NCI-H2171 treated with DMSO at 0.1 percent for 48 hours (cell line): ENCODE measurements around the gene PTPRM.

Source experiments
- DNase-seq: peaks from one replicate; lab custom pipeline; 2025; lab: John Stamatoyannopoulos, UW

PTPRM gene

GRCh38 chr18:7855671-7856070 lies 288.6 kb downstream of the PTPRM start:
- DNase-seq, result no peak

DNA sequence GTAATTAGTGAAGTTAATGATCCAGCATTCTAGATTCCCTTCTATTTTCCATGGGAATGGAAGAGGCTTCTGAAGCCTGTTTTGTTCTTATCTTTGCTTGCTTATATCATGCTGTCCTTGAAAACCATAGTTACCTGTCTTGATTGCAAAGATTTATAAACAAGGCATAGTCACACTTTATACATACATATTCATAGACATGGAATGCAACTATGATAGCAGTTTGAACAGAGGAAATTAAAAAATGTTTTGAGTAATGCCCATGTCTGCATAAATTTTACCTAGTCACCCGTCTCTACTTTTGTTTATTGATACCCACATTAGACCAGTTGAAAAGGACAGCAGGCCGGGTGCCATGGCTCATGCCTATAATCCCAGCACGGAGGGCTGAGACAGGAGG lies 289.0 kb downstream of the PTPRM start:
- DNase-seq, result no peak

DNA sequence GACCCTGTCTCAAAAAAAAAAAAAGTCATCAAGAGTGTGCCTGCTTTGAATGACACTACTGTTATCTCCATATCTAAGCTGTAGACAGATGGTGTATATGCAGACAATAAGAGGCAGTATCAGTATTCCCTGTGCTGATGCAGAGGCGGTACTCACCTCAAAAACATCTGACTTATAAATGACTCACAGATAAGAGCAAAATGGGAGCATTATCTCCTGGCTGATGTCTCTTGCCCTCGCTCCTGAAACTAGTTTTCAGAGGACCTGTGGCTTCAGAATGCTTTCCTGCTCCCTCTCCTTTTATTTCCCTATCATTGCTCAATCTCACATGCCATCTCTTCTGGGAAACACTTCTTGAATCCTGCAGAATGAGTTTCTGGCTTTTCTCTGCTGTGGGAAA lies 289.6 kb downstream of the PTPRM start:
- DNase-seq, result peak; percentile 78

- DNase-seq, result no peak
These were observed 290.4 kb downstream of the PTPRM start for GRCh38 chr18:7857562-7857961.

DNA sequence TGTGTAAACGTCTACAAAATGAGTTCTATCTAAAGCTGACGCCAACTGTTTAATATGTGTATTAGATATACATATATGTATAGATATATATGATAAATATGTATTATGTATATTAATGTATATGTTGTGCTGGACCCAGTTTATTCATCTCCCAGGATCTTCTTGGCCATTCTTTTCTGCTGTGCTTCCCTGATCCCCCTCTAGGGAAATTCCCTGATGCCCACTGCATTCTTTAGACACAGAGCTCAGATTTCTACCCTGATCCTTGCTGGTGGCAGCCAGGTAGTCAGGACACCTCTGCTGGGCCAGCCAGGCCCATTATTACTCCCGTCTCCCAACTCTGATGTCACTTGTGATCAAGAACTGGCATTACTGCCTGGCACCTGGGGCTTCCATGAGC lies 292.0 kb downstream of the PTPRM start:
- DNase-seq, result no peak

DNA sequence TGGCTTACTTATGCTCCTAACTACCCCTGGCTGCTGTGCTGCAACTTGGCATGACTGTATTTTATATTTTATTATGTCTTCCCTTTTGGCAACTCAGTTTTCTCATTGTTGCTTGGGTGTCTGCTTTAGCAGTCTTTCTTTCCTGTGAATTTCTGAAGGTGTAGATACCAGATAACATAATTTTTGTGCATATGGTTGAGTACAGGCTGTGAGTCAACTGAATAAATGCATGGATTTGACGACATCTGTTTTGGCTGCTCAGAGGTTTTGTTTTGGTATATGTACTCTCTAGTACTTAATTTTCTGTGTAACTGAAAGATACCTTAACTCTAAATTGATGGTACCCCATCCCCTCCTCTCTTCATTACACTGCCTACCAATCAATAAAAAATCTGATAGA lies 303.1 kb downstream of the PTPRM start:
- no peak for DNase-seq

DNA sequence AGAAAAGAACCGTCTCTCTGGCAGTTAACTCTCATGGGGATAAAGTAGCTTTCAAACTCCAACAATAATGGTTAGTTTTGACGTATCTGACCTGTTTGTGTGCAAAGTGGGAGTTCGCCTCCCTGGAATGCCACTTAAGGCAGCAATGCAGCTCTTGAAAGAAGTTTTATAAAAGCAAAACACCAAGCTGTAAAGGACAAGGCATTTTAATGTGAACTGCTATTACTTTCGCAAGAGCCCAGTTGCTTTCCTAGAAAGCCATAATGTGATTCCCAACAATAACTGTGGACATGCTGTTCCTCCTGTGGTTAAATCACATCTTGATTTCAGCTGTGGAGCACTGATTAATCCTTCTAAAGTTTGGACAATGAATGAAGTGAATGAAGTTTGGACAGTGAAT lies 303.7 kb downstream of the PTPRM start:
- DNase-seq, result no peak

GRCh38 chr18:7871560-7872456 lies 304.7 kb downstream of the PTPRM start:
- DNase-seq, result no peak

- DNase-seq, result peak; percentile 5
These were observed 305.5 kb downstream of the PTPRM start for GRCh38 chr18:7872569-7872968.

DNA sequence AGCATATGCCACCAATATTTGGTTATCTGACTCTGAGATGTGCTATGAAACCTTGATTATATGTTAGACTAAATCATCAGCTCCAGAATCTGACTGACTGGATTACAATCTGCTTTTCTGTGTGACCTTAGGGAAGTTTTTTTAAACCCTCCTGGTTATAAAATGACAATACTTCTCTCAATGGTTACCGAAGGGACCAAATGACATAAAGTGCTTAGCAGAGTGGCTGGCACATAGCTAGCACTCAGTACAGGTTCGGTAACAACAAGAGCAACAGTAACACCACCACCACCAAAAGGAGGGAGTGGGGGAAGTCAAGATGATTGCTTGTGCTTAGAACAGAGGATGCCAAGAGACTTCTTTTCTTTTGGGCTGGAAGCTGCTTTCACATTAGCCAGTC lies 306.2 kb downstream of the PTPRM start:
- DNase-seq, result no peak

- DNase-seq, result peak; percentile 9
These were observed 309.4 kb downstream of the PTPRM start for GRCh38 chr18:7876354-7877104.

DNA sequence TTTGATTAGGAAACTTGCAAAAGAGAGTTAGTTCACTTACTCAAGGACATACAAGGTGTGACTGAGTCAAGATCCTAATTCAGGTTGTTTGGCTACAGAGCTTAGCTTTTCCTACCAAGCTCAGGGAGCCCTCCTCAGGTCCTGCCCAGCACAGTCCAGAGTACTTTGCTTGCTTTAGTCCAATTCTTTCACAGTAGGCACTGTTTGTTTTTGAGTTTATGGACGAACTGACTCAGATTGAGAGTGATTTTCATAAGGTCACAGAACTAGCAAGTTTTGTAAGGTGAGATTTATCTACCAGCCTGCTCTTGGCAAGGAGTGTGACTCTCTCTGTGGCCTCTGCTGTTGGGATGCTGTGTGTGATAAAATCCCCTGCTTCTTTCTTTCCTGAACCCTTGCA lies 310.5 kb downstream of the PTPRM start:
- DNase-seq, result no peak

- no peak for DNase-seq
These were observed 311.4 kb downstream of the PTPRM start for GRCh38 chr18:7878265-7879211.

DNA sequence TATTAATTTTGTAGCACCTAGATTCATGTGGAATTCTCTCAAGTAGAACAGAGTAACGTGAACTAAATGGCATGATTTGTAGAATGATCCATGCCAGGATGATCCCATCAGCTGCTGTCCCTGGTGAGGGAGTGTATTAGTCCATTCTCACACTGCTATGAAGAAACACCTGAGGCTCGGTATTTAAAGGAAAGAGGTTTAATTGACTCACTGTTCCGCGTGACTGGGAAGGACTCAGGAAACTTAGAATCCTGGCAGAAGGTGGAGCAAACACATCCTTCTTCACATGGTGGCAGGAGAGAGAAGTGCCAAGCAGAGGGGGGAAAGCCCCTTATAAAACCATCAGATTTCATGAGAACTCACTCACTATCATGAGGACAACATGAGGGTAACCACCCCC lies 312.6 kb downstream of the PTPRM start:
- DNase-seq, result peak; percentile 21

GRCh38 chr18:7885865-7886264 lies 318.7 kb downstream of the PTPRM start:
- DNase-seq, result peak; percentile 44

GRCh38 chr18:7886436-7886835 lies 319.3 kb downstream of the PTPRM start:
- peak; percentile 37 for DNase-seq

DNA sequence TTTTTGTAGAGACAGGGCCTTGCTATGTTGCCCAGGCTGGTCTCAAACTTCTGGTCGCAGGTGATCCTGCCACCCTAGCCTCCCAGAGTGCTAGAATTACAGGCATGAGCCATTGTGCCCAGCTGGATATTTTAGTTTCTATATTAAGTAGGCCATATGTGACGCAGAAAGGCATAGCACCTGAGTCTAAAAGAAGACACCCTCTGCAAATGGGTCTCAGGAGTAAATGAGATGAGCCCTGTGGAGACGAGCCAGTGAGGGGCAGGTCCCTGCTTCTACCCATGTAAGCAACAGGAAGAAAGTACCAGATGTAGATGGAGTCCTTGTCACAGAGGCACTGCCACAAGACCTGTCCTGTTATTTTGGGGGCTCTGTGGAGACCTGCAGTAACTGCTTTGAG lies 322.4 kb downstream of the PTPRM start:
- peak; percentile 84 for DNase-seq

- peak; percentile 81 for DNase-seq
These were observed 323.0 kb downstream of the PTPRM start for GRCh38 chr18:7890075-7890474.

GRCh38 chr18:7892556-7892955 lies 325.4 kb downstream of the PTPRM start:
- DNase-seq, result no peak

GRCh38 chr18:7894592-7894991 lies 327.5 kb downstream of the PTPRM start:
- DNase-seq, result no peak

DNA sequence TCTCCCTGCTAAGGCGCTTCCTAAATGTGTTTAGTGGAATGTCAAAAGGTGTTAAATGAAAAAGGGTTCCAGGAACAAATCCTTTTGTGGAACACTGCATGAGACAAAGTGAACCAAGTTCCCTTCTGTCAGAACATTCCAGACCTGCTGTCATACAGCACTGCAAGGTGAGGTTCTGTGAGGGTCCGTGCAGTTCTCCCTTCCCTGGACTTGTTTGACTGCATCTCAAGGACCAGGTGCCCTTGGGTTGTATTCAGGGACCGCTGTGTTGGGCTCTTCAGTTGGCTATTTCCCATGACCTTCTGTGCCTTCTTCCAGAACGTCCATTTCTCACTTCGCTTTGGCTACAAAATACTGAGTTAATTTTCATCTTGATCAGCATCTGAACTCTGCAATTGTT lies 328.2 kb downstream of the PTPRM start:
- no peak for DNase-seq

GRCh38 chr18:7896161-7896560 lies 329.0 kb downstream of the PTPRM start:
- DNase-seq, result no peak
